H9 (cell line): ENCODE data around the gene CPNE8. TPM values are rescaled to one million over a fixed set of nuclear protein-coding genes. Genes with fewer than 3 reads are reported as not detected.

Experiments
- DNase-seq: peaks from one replicate; pipeline ENCODE4 v3.0.0-alpha.2; 2017
- H2AFZ ChIP-seq: one replicate; pipeline ENCODE4 v1.6.1; 2013; ENCODE audit warnings: mild to moderate bottlenecking, low read length, control low read depth, moderate library complexity
- H2AK5ac ChIP-seq: 2 replicates; pipeline ENCODE4 v1.6.1; 2013; ENCODE audit warnings: low read length, control low read depth, mixed read lengths; ENCODE audit not compliant: insufficient read length
- H2BK120ac ChIP-seq: one replicate; pipeline ENCODE4 v1.6.1; 2013; ENCODE audit warnings: low read depth, mild to moderate bottlenecking, low read length, control low read depth, inconsistent platforms; ENCODE audit not compliant: poor library complexity, severe bottlenecking
- H2BK12ac ChIP-seq: 2 replicates; pipeline ENCODE4 v1.6.1; 2013; ENCODE audit warnings: low read length, control low read depth, mixed read lengths, low read depth; ENCODE audit not compliant: insufficient read length
- H2BK15ac ChIP-seq: 2 replicates; pipeline ENCODE4 v1.6.1; 2013; ENCODE audit warnings: low read depth, low read length, control low read depth
- H2BK20ac ChIP-seq: one replicate; pipeline ENCODE4 v1.6.1; 2013; ENCODE audit warnings: low read depth, mild to moderate bottlenecking, low read length, control low read depth, inconsistent platforms; ENCODE audit not compliant: poor library complexity, severe bottlenecking
- H2BK5ac ChIP-seq: 2 replicates; pipeline ENCODE4 v1.6.1; 2013; ENCODE audit warnings: low read length, control low read depth, mixed read lengths; ENCODE audit not compliant: insufficient read length
- H3K14ac ChIP-seq: 2 replicates; pipeline ENCODE4 v1.6.1; 2013; ENCODE audit warnings: low read length, control low read depth; ENCODE audit not compliant: insufficient read depth
- H3K18ac ChIP-seq: 2 replicates; pipeline ENCODE4 v1.6.1; 2013; ENCODE audit warnings: low read depth, mild to moderate bottlenecking, mixed read lengths, low read length, control low read depth; ENCODE audit not compliant: insufficient read length
- H3K23ac ChIP-seq: 2 replicates; pipeline ENCODE4 v1.6.1; 2013; ENCODE audit warnings: low read length, control low read depth, mixed read lengths, low read depth; ENCODE audit not compliant: insufficient read length
- H3K23me2 ChIP-seq: 2 replicates; pipeline ENCODE4 v1.6.1; 2013; ENCODE audit warnings: low read depth, mild to moderate bottlenecking, mixed read lengths, low read length, control low read depth; ENCODE audit not compliant: insufficient read length, poor library complexity, severe bottlenecking
- H3K27ac ChIP-seq: 2 replicates; pipeline ENCODE4 v1.5.1; 2013; ENCODE audit warnings: low read length, control low read depth, mixed read lengths, low read depth; ENCODE audit not compliant: insufficient read length
- H3K27me3 ChIP-seq: 2 replicates; pipeline ENCODE4 v1.6.1; 2013; ENCODE audit warnings: low read length, control low read depth, inconsistent platforms; ENCODE audit not compliant: insufficient read depth
- H3K4ac ChIP-seq: 2 replicates; pipeline ENCODE4 v1.6.1; 2013; ENCODE audit warnings: low read depth, mild to moderate bottlenecking, control low read depth, inconsistent platforms, low read length, moderate library complexity
- H3K4me1 ChIP-seq: 2 replicates; pipeline ENCODE4 v1.6.1; 2013; ENCODE audit warnings: low read length, control low read depth, inconsistent platforms; ENCODE audit not compliant: insufficient read depth
- H3K4me2 ChIP-seq: 2 replicates; pipeline ENCODE4 v1.6.1; 2013; ENCODE audit warnings: low read length, control low read depth, mixed read lengths; ENCODE audit not compliant: insufficient read length, insufficient read depth
- H3K56ac ChIP-seq: 2 replicates; pipeline ENCODE4 v1.6.1; 2013; ENCODE audit warnings: low read depth, mild to moderate bottlenecking, mixed read lengths, low read length, control low read depth; ENCODE audit not compliant: insufficient read length
- H3K79me1 ChIP-seq: 2 replicates; pipeline ENCODE4 v1.6.1; 2013; ENCODE audit warnings: low read depth, mild to moderate bottlenecking, moderate library complexity, low read length, control low read depth, inconsistent platforms; ENCODE audit not compliant: insufficient read depth, poor library complexity, severe bottlenecking
- H3K79me2 ChIP-seq: 2 replicates; pipeline ENCODE4 v1.6.1; 2013; ENCODE audit warnings: low read length, control low read depth, inconsistent platforms; ENCODE audit not compliant: insufficient read depth
- H3K9ac ChIP-seq: 2 replicates; pipeline ENCODE4 v1.6.1; 2013; ENCODE audit warnings: low read length, control low read depth, mixed read lengths; ENCODE audit not compliant: insufficient read length; ENCODE audit errors: extremely low read depth
- H3K9me3 ChIP-seq: one replicate; pipeline ENCODE4 v1.6.1; 2013; ENCODE audit warnings: low read depth, low read length, inconsistent platforms; ENCODE audit not compliant: control insufficient read depth
- H3T11ph ChIP-seq: one replicate; pipeline ENCODE4 v1.6.1; 2013; ENCODE audit warnings: mild to moderate bottlenecking, low read length, control low read depth, inconsistent platforms
- H4K20me1 ChIP-seq: one replicate; pipeline ENCODE4 v1.6.1; 2013; ENCODE audit not compliant: control insufficient read depth, insufficient read length, insufficient read depth
- H4K5ac ChIP-seq: 2 replicates; pipeline ENCODE4 v1.6.1; 2013; ENCODE audit warnings: low read depth, mild to moderate bottlenecking, mixed read lengths, low read length, control low read depth; ENCODE audit not compliant: insufficient read length
- H4K8ac ChIP-seq: replicated peaks from 2 replicates; pipeline ENCODE4 v1.6.1; 2013; ENCODE audit warnings: low read length, control low read depth, mixed read lengths, low read depth; ENCODE audit not compliant: insufficient read length
- H4K91ac ChIP-seq: 2 replicates; pipeline ENCODE4 v1.6.1; 2013; ENCODE audit warnings: low read depth, mild to moderate bottlenecking, moderate library complexity, mixed read lengths, low read length, control low read depth; ENCODE audit not compliant: insufficient read length
- H3K27ac Mint-ChIP-seq, 3 experiments: 2 replicates in 2 of 3; 3 replicates in 1 of 3; pipeline ENCODE4 v1.8.0; 2020 to 2021; ENCODE audit warnings: mixed read lengths in 3 of 3, mild to moderate bottlenecking in 1 of 3, moderate library complexity in 1 of 3
- H3K27me3 Mint-ChIP-seq: 2 replicates; pipeline ENCODE4 v1.8.0; 2021; ENCODE audit warnings: low read depth, mild to moderate bottlenecking, moderate library complexity, mixed read lengths
- H3K36me3 Mint-ChIP-seq, 3 experiments: 2 replicates in 2 of 3; 3 replicates in 1 of 3; pipeline ENCODE4 v1.8.0; 2020 to 2021; ENCODE audit warnings: low read depth in 3 of 3, mixed read lengths in 3 of 3; ENCODE audit not compliant: insufficient read depth in 1 of 3
- H3K4me1 Mint-ChIP-seq, 2 experiments: 2 replicates each; pipeline ENCODE4 v1.8.0; 2020; ENCODE audit warnings: mixed read lengths in 2 of 2
- H3K4me3 Mint-ChIP-seq, 2 experiments: 2 replicates in 1 of 2; 3 replicates in 1 of 2; pipeline ENCODE4 v1.8.0; 2020 to 2021; ENCODE audit warnings: mild to moderate bottlenecking in 2 of 2, mixed read lengths in 2 of 2, moderate library complexity in 1 of 2
- H3K9me3 Mint-ChIP-seq, 2 experiments: 2 replicates in 1 of 2; 3 replicates in 1 of 2; pipeline ENCODE4 v1.8.0; 2020; ENCODE audit warnings: mild to moderate bottlenecking in 2 of 2, mixed read lengths in 2 of 2, moderate library complexity in 1 of 2
- CTCF ChIP-seq: fragments of 200-600 bp; sonication (generic); conservative IDR thresholded peaks from 3 replicates; pipeline ENCODE4 v1.8.0; 2021; ENCODE audit warnings: antibody characterized with exemption, mild to moderate bottlenecking
- WGBS: extraction: QIAGEN DNeasy Blood & Tissue Kit; methylation state at CpG from one replicate; pipeline ENCODE4 v1.1.7; 2013; ENCODE audit warnings: missing lambda C conversion rate, low lambda C conversion rate, mixed read lengths; ENCODE audit not compliant: insufficient read length; ENCODE audit errors: extremely low coverage; 5-methylcytosine and 5-hydroxymethylcytosine counted together
- total RNA-seq: library from RNA; stranded (reverse); gene quantifications from 2 replicates; pipeline ENCODE4 v1.2.1, GENCODE V29; 2021

CPNE8 gene
- total RNA-seq, 1 experiment from 2014 or later, result 1.9 TPM

GRCh38 chr12:38625306-38625705 lies 280.1 kb downstream of the CPNE8 start:
- Histone ChIP-seq H2AFZ (no peak overlapping the region), H3K23ac (no peak overlapping the region), H2BK15ac (no peak overlapping the region), H2BK20ac (no peak overlapping the region), H2BK12ac (no peak overlapping the region), H3K56ac (no peak overlapping the region), H2BK120ac (no peak overlapping the region), H3K4me1 (no peaks in the 10 kb centered on the region), H3K9me3 (no peaks in the 10 kb centered on the region), H3K27me3 (no peaks in the 10 kb centered on the region), H3K79me1 (no peaks in the 10 kb centered on the region), H3K4me2 (no peak overlapping the region), H3K4ac (no peak overlapping the region), H4K91ac (no peak overlapping the region), H3K9ac (no peak overlapping the region), H3T11ph (no peak overlapping the region), H3K23me2 (no peaks in the 10 kb centered on the region), H2AK5ac (no peak overlapping the region), H4K5ac (no peak overlapping the region), H3K27ac (no peak overlapping the region), H3K14ac (no peak overlapping the region), H3K18ac (no peak overlapping the region), H4K20me1 (no peaks in the 10 kb centered on the region), H3K79me2 (no peaks in the 10 kb centered on the region), H2BK5ac (no peak overlapping the region), H4K8ac (no peak overlapping the region)
- no peak for DNase-seq
- no peak for TF ChIP-seq CTCF
- no peaks in the 10 kb centered on the region for H3K4me1 Mint-ChIP-seq
- no CpG with 5 or more reads among the region's 5 CpGs for WGBS
- peaks cover 2% of the 10 kb centered on the region in 2 experiments; a peak in 2 of 5 replicates for H3K9me3 Mint-ChIP-seq
- H3K27me3 Mint-ChIP-seq, result no peaks in the 10 kb centered on the region
- no peaks in the 10 kb centered on the region for H3K36me3 Mint-ChIP-seq
- no peak overlapping the region for H3K4me3 Mint-ChIP-seq
- H3K27ac Mint-ChIP-seq, result no peak overlapping the region
